K562 (cell line): Measurements from ENCODE around the gene MUC5AC. TPM values are rescaled to one million over a fixed set of nuclear protein-coding genes. Genes with fewer than 3 reads are reported as not detected.

Experiments used
- ATAC-seq: fragments of 200-7000 bp; cut with Tn5 transposase; 3 replicates; pipeline ENCODE4 v1.9.1; 2020; ENCODE audit warnings: moderate library complexity
- BruUV-seq: library from RNA; stranded (reverse); fragments of 400-500 nt; replicated peaks from 2 replicates; lab custom pipeline; 2021; lab: Mats Ljungman, UMichigan
- CTCF ChIA-PET: fragments of 300-600 bp; formaldehyde crosslinking; extraction: SDS; loops from one replicate; lab custom pipeline; 2021; ENCODE audit warnings: low intra/inter-chr PET ratio; lab: Yijun Ruan, JAX
- POLR2A ChIA-PET: fragments of 300-600, 350-650 bp; sonication (Branson Sonifier 250); formaldehyde crosslinking; extraction: SDS; loops from one replicate; lab custom pipeline; 2021; ENCODE audit warnings: antibody characterized with exemption, inconsistent platforms; lab: Yijun Ruan, JAX
- DNase-seq, 4 experiments: peaks; one replicate each; pipeline versions ENCODE4 v3.0.0 to v3.0.0-alpha.2; 2011 to 2018; ENCODE audit warnings: low spot score in 3 of 4, mixed read lengths in 3 of 4; ENCODE audit errors: extremely low read depth in 1 of 4
- FAIRE-seq: peaks from 2 replicates; lab custom pipeline; 2011; peaks lifted over from hg19 to GRCh38; lab: Jason Lieb, UNC
- H2AFZ ChIP-seq: 2 replicates; pipeline ENCODE4 v1.6.0; 2011; ENCODE audit warnings: low read depth, low read length, control low read depth, inconsistent platforms
- H3K27ac ChIP-seq: fragments of 200-600 bp; 3 replicates; pipeline ENCODE4 v1.8.0; 2011; ENCODE audit warnings: low read depth, mild to moderate bottlenecking, control low read depth, inconsistent platforms, low read length, moderate library complexity, mixed read lengths; ENCODE audit errors: extremely low read depth
- H3K27me3 ChIP-seq, 2 experiments: fragments of 300-600 bp in 1 of 2; 2 replicates in 1 of 2; 3 replicates in 1 of 2; pipeline versions ENCODE4 v1.6.0 to v1.8.0; 2011; ENCODE audit warnings: inconsistent platforms in 2 of 2, low read length in 2 of 2, mild to moderate bottlenecking in 1 of 2, mixed read lengths in 1 of 2, moderate library complexity in 1 of 2; ENCODE audit not compliant: control insufficient read depth in 2 of 2, insufficient read depth in 2 of 2
- H3K36me3 ChIP-seq: fragments of 300-600 bp; 3 replicates; pipeline ENCODE4 v1.8.0; 2011; ENCODE audit warnings: mild to moderate bottlenecking, low read length, inconsistent platforms; ENCODE audit not compliant: control insufficient read depth, insufficient read depth
- H3K4me1 ChIP-seq, 2 experiments: fragments of 200-600 bp in 1 of 2; replicated peaks in 1 of 2; 2 replicates in 1 of 2; 3 replicates in 1 of 2; pipeline versions ENCODE4 v1.5.1 to v1.8.0; 2011; ENCODE audit warnings: inconsistent platforms in 2 of 2, low read length in 2 of 2, mild to moderate bottlenecking in 1 of 2, mixed read lengths in 1 of 2, moderate library complexity in 1 of 2; ENCODE audit not compliant: control insufficient read depth in 2 of 2, insufficient read depth in 2 of 2
- H3K4me2 ChIP-seq: 2 replicates; pipeline ENCODE4 v1.6.1; 2011; ENCODE audit warnings: low read length, control low read depth, inconsistent platforms, mixed read lengths; ENCODE audit not compliant: insufficient read depth
- H3K4me3 ChIP-seq: fragments of 200-600 bp; sonication (generic), shearing (Covaris generic); 2 replicates; pipeline ENCODE4 v1.5.1; 2016; ENCODE audit warnings: control low read depth, inconsistent platforms
- H3K79me2 ChIP-seq: fragments of 200-600 bp; 3 replicates; pipeline ENCODE4 v1.8.0; 2011; ENCODE audit warnings: low read length, inconsistent platforms; ENCODE audit not compliant: control insufficient read depth, insufficient read depth
- H3K9ac ChIP-seq, 2 experiments: 2 replicates each; pipeline versions ENCODE4 v1.6.0 to v1.6.1; 2011; ENCODE audit warnings: low read depth in 2 of 2, low read length in 2 of 2, control low read depth in 1 of 2, inconsistent platforms in 1 of 2, mild to moderate bottlenecking in 1 of 2, mixed read lengths in 1 of 2; ENCODE audit not compliant: insufficient read depth in 1 of 2
- H3K9me1 ChIP-seq: one replicate; pipeline ENCODE4 v1.6.0; 2011; ENCODE audit warnings: inconsistent platforms, mild to moderate bottlenecking, low read length, moderate library complexity; ENCODE audit not compliant: control insufficient read depth, insufficient read depth
- H3K9me3 ChIP-seq: replicated peaks from 2 replicates; pipeline ENCODE4 v1.5.1; 2011; ENCODE audit warnings: low read depth, low read length, inconsistent platforms; ENCODE audit not compliant: control insufficient read depth, insufficient read depth
- H4K20me1 ChIP-seq: replicated peaks from 2 replicates; pipeline ENCODE4 v1.6.1; 2011; ENCODE audit warnings: low read length, inconsistent platforms, mixed read lengths; ENCODE audit not compliant: control insufficient read depth, insufficient read depth
- ATF1 ChIP-seq, 2 experiments: fragments of 450-650 bp in 1 of 2; IDR thresholded peaks; 2 replicates each; pipeline ENCODE4 v1.6.1; 2016; ENCODE audit warnings: missing compliant biosample characterization in 1 of 2, missing genetic modification characterization in 1 of 2
- CREBBP ChIP-seq: IDR thresholded peaks from one replicate; pipeline ENCODE4 v1.6.1; 2012; ENCODE audit warnings: low read depth, mild to moderate bottlenecking, control low read depth, inconsistent platforms, low read length
- CTCF ChIP-seq, 3 experiments: IDR thresholded peaks in 2 of 3; conservative IDR thresholded peaks in 1 of 3; 2 replicates each; pipeline ENCODE4 v1.5.1; 2011 to 2012; ENCODE audit warnings: low read length in 3 of 3, mild to moderate bottlenecking in 3 of 3, control low read depth in 2 of 3, improper control_type of control experiment in 1 of 3, inconsistent platforms in 1 of 3, low read depth in 1 of 3, mixed read lengths in 1 of 3, moderate library complexity in 1 of 3; ENCODE audit not compliant: insufficient read depth in 2 of 3
- HNRNPH1 ChIP-seq: fragments of 200-400 bp; formaldehyde crosslinking; optimal IDR thresholded peaks from 2 replicates; pipeline ENCODE3; 2017; ENCODE audit warnings: low read depth, mild to moderate bottlenecking, low read length, moderate library complexity
- YBX1 ChIP-seq: fragments of 450-650 bp; IDR thresholded peaks from 2 replicates; pipeline ENCODE4 v1.7.1; 2016; ENCODE audit warnings: mild to moderate bottlenecking
- ZNF146 ChIP-seq: IDR thresholded peaks from one replicate; pipeline ENCODE4 v1.6.1; 2018; ENCODE audit warnings: missing compliant biosample characterization; ENCODE audit not compliant: unreplicated experiment
- WGBS: fragments of 100-300 bp; shearing (Covaris generic); methylation state at CpG from one replicate; pipeline ENCODE4 v1.1.6; 2016; ENCODE audit warnings: low coverage, mixed read lengths; ENCODE audit not compliant: insufficient coverage; ENCODE audit errors: missing lambda C conversion rate; 5-methylcytosine and 5-hydroxymethylcytosine counted together
- in situ Hi-C: fragments of 300-500 bp; cut with MboI; formaldehyde crosslinking; loops from 4 replicates; pipeline ENCODE4 v1.15.0; 2018; ENCODE audit warnings: inconsistent platforms, mixed read lengths
- intact Hi-C: fragments of 100-400 bp; cut with micrococcal nuclease; formaldehyde crosslinking; loops from 2 replicates; pipeline ENCODE4 v1.14.2; 2022
- polyA plus RNA-seq, 8 experiments: library from polyadenylated mRNA; depleted of rRNA in 4 of 8; stranded (reverse) in 5 of 8; unstranded in 3 of 8; fragments of >200 nt; fragmentation: Nextera tagmentation in 2 of 8; fragmentation: Illumina TruSeq in 1 of 8; extraction: Ambion mirVana in 2 of 8; extraction: Trizol in 1 of 8; gene quantifications; 2 replicates each; pipeline versions ENCODE4 v1.2.1 to v1.2.3, GENCODE V29; 2011 to 2014; ENCODE audit warnings: inconsistent platforms in 1 of 8, missing spikeins in 1 of 8
- total RNA-seq, 7 experiments: library from RNA; depleted of rRNA in 6 of 7; stranded (reverse); fragments of >200 nt in 6 of 7; fragmentation: Illumina TruSeq in 2 of 7; extraction: Trizol in 2 of 7; gene quantifications; 2 replicates each; pipeline versions ENCODE4 v1.2.1 to v1.2.3, GENCODE V29; 2011 to 2021; ENCODE audit warnings: low replicate concordance in 1 of 7

Gene MUC5AC
- total and polyA plus RNA-seq, 9 of the 15 experiments (the other 6 are each of a cell fraction or from before 2014, with no cell fraction given): not detected

- no peak for DNase-seq
- no peak overlapping the region for H3K4me3 ChIP-seq
- in situ Hi-C loops: no loop called here
- peaks cover 0 to 56% of the 10 kb centered on the region in 2 experiments; a peak in 2 of 5 replicates for H3K4me1 ChIP-seq
- no peak overlapping the region for H3K9ac ChIP-seq
- ATAC-seq: no peak
- ChIA-PET POLR2A (interaction anchor here (0.6 to 1.6 kb wide), 2 partner anchors 12 to 754 kb away, joined by 3 read pairs; no protein-coding TSS in a partner anchor), CTCF (no interaction called here)
- no peaks in the 10 kb centered on the region for H3K9me1 ChIP-seq
- H3K4me2 ChIP-seq: no peak overlapping the region
- intact Hi-C loops: no loop called here
- H3K9me3 ChIP-seq: no peaks in the 10 kb centered on the region
- 0 out of 2 replicates have a peak, but pooled peaks cover 3% of the 10 kb centered on the region for H4K20me1 ChIP-seq
- no peaks in the 10 kb centered on the region for H3K36me3 ChIP-seq
- no peak for FAIRE-seq
- H2AFZ ChIP-seq: no peak overlapping the region
- H3K27me3 ChIP-seq: peaks cover 0 to 67% of the 10 kb centered on the region in 2 experiments; a peak in 4 of 5 replicates
- H3K27ac ChIP-seq: no peak overlapping the region
- 20% methylated on average over 22 of the region's 28 CpGs for WGBS
- no peaks in the 10 kb centered on the region for H3K79me2 ChIP-seq
- TF ChIP-seq YBX1 (no peak), HNRNPH1 (no peak), ZNF146 (peak; percentile 33)
- no TSS peak for BruUV-seq
These were observed 63.4 kb downstream of the MUC5AC start for GRCh38 chr11:1220941-1221721.

GRCh38 chr11:1221848-1222311 lies 64.1 kb downstream of the MUC5AC start:
- no peak overlapping the region for H3K27ac ChIP-seq
- peaks cover 0 to 64% of the 10 kb centered on the region in 2 experiments; a peak in 2 of 5 replicates for H3K4me1 ChIP-seq
- H4K20me1 ChIP-seq: 0 out of 2 replicates have a peak, but pooled peaks cover 3% of the 10 kb centered on the region
- no peaks in the 10 kb centered on the region for H3K36me3 ChIP-seq
- 6% methylated on average over 17 of the region's 23 CpGs for WGBS
- H3K4me2 ChIP-seq: no peak overlapping the region
- FAIRE-seq (no peak), DNase-seq (no peak), ATAC-seq (peak; percentile 42; the same call in 2 of the 3 replicates)
- ChIA-PET CTCF (no interaction called here), POLR2A (interaction anchor here (1.6 kb wide), 1 partner anchor 13 kb away, joined by 3 read pairs; no protein-coding TSS in a partner anchor)
- no peak overlapping the region for H2AFZ ChIP-seq
- H3K4me3 ChIP-seq: no peak overlapping the region
- in situ Hi-C loops (no loop called here), intact Hi-C loops (no loop called here)
- H3K79me2 ChIP-seq: no peaks in the 10 kb centered on the region
- no peaks in the 10 kb centered on the region for H3K9me1 ChIP-seq
- no peaks in the 10 kb centered on the region for H3K9me3 ChIP-seq
- H3K9ac ChIP-seq: no peak overlapping the region
- peaks cover 0 to 70% of the 10 kb centered on the region in 2 experiments; a peak in 4 of 5 replicates for H3K27me3 ChIP-seq
- TF ChIP-seq ATF1 (CRISPR knock-in tag; IDR thresholded peaks at IDR 0.05) (no peak), ATF1 (tag; IDR thresholded peaks at IDR 0.05) (peak; percentile 61), CTCF (IDR thresholded peaks at IDR 0.05 in 2 of 3, conservative IDR thresholded peaks at IDR 0.05 in 1 of 3; ENCODE audit: insufficient read depth in 2 of 3, low read depth in 1 of 3, low read length in 3 of 3) (peak; percentile 34 to 60 (median 36); a peak in 3 of 6 replicates), CREBBP (no peak)
- BruUV-seq: no TSS peak
